ENCODE measurements around the gene AEBP1. TPM values are rescaled to one million over a fixed set of nuclear protein-coding genes. Genes with fewer than 3 reads are reported as not detected.

Gene AEBP1
- total RNA-seq: 10 to 100 TPM in 3 of 4 donors, 1 to 10 TPM in 1; 6.9 to 22.0 (median 14.6) TPM
- 1 to 10 TPM; 2.8 to 7.8 (median 5.9) TPM for polyA plus RNA-seq
- long read RNA-seq, donor 1, full-length matches to known transcripts: 1 of 7 reads
- long read RNA-seq, donor 1, partial matches to known transcripts: 6 of 7 reads
- long read RNA-seq, donor 1, other reads (novel, unspliced or antisense): 0 of 7 reads
- long read RNA-seq, donor 2, full-length matches to known transcripts: 3 of 7 reads
- long read RNA-seq, donor 2, partial matches to known transcripts: 4 of 7 reads
- long read RNA-seq, donor 2, other reads (novel, unspliced or antisense): 0 of 7 reads

DNA sequence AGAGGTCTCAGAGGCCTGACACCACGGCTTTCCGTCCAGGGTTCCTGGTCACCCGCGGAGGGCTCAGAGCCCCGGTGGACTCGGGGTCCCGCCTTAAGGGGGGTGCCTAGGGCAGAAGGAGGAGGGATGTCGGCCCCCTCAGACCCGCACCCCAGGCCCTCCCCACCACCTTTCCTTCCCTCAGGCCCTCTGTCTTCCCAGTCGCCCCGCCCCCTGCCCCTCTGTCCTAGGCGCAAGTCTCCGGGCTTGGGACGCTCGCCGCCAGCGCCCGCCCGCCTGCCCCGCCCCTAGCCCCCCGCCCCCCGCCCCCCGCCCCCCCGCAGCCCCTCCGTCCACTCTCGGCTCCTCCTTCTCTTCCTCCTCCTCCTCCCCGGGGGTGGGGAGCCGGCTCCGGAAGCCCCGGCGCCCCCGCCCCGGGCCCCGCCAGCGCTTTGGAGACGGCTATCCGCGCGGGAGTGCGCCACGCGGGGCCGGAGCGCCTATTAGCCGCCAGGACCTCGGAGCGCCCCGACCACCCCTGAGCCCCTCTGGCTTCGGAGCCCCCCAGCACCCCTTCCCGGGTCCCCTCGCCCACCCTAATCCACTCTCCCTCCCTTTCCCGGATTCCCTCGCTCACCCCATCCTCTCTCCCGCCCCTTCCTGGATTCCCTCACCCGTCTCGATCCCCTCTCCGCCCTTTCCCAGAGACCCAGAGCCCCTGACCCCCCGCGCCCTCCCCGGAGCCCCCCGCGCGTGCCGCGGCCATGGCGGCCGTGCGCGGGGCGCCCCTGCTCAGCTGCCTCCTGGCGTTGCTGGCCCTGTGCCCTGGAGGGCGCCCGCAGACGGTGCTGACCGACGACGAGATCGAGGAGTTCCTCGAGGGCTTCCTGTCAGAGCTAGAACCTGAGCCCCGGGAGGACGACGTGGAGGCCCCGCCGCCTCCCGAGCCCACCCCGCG lies at the start of gene AEBP1:
Gene AEBP1 (plus strand): TSS at position 423 of the 937 bp plus-strand sequence. CDS start 321 bp downstream, at position 744.
- ATAC-seq (peak in 3 of 4 donors; percentile 16 to 42 (median 27)), DNase-seq (peak; percentile 62 to 66)
- Histone ChIP-seq H3K27me3 (ENCODE audit: insufficient read depth in 3 of 3, low read length in 2 of 3) (peaks cover 0 to 11% (median 6%) of the 10 kb centered on the region in 3 donors), H3K27ac (peak within 1 kb of the TSS; percentile 58), H3K9me3 (no peaks in the 10 kb centered on the region), H3K36me3 (ENCODE audit: insufficient read depth in 1 of 2, low read depth in 1 of 2) (no peaks in the 10 kb centered on the region), H3K4me3 (peak within 1 kb of the TSS; percentile 59), H3K4me1 (no peaks in the 10 kb centered on the region)
- intact Hi-C loops (cut with DNase I): no loop called here
- no peak for TF ChIP-seq CTCF (IDR thresholded peaks at IDR 0.05)
- WGBS, 3 donors: 10 to 18% (median 13%) methylated on average over 47 to 83 of the region's 87 CpGs

DNA sequence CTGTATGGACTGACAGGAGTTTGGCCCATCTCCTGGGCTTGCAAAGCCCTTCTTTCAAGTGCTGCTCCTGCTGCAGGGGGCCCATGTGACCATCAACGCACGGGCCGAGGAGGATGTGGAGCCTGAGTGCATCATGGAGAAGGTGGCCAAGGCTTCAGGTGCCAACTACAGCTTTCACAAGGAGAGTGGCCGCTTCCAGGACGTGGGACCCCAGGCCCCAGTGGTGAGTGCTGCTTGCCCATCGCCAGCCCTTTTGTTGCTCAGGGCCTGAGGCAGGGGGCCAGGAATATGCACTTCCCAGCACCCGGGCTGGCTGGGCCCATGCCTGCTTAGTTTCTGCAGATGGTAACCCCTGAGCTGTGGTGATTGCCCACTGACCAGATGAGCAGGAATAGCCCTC lies 47.5 kb upstream of the AEBP1 start:
- TF ChIP-seq CTCF (IDR thresholded peaks at IDR 0.05): no peak
- intact Hi-C loops (cut with DNase I): no loop called here
- Histone ChIP-seq H3K36me3 (ENCODE audit: insufficient read depth in 1 of 2, low read depth in 1 of 2) (peaks cover 7 to 95% of the 10 kb centered on the region in 2 donors), H3K27me3 (ENCODE audit: insufficient read depth in 3 of 3, low read length in 2 of 3) (no peaks in the 10 kb centered on the region), H3K9me3 (no peaks in the 10 kb centered on the region), H3K4me1 (peaks cover 12% of the 10 kb centered on the region), H3K4me3 (no peak overlapping the region), H3K27ac (no peak overlapping the region)
- ATAC-seq (no peak), DNase-seq (peak in 1 of 2 donors; percentile 42)
- WGBS, 3 donors: 70 to 88% (median 74%) methylated on average over 7 of the region's 7 CpGs

DNA sequence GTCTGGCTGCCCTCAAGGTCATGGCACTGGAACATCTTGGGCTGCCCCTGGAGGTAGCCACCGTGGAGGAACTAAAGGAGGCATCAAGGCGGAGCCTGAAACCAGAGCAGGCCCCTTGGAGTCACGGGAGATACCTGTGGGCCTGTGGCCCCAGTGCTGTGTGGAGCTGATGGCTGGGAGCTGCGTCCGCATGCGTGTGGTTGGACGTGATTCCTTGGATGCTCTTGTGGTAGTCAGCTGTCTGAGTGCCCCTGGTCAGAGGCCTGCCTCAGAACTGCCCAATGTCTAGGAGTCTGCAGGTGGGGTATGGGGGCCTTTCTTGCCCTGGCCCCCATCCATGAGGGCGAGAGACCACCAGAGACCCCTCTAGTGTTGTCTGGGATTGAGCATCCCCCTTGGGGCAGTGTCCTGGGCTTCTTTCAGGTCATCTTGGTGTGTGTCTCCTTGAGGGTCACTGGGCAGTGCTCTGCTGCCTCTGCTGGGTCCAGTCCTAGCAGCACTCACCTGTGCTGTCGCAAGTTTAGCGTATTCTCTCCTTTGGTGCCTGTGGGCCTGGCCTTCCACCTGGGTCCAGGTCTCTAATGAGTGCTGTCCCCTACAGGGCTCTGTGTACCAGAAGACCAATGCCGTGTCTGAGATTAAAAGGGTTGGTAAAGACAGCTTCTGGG lies 46.8 kb upstream of the AEBP1 start:
- ATAC-seq (peak in 2 of 4 donors; percentile 5 to 9), DNase-seq (peak in 1 of 2 donors; percentile 50)
- H3K27me3 ChIP-seq (ENCODE audit: insufficient read depth in 3 of 3, low read length in 2 of 3): no peaks in the 10 kb centered on the region
- no peak overlapping the region for H3K27ac ChIP-seq
- intact Hi-C loops (cut with DNase I): no loop called here
- peaks cover 7 to 95% of the 10 kb centered on the region in 2 donors for H3K36me3 ChIP-seq (ENCODE audit: insufficient read depth in 1 of 2, low read depth in 1 of 2)
- no peak for TF ChIP-seq CTCF (IDR thresholded peaks at IDR 0.05)
- H3K4me1 ChIP-seq: peaks cover 18% of the 10 kb centered on the region
- no peak overlapping the region for H3K4me3 ChIP-seq
- 59 to 85% (median 63%) methylated on average over 11 of the region's 11 CpGs for WGBS, 3 donors
- H3K9me3 ChIP-seq: no peaks in the 10 kb centered on the region

GRCh38 chr7:44057849-44058758 lies 46.0 kb upstream of the AEBP1 start:
- intact Hi-C loops (cut with DNase I): no loop called here
- 78 to 92% (median 81%) methylated on average over 28 to 30 of the region's 30 CpGs for WGBS, 3 donors
- peak in 3 of 4 donors; percentile 14 to 31 (median 15) for ATAC-seq

More at GRCh38 chr7:44057849-44058758, 46.0 kb upstream of the AEBP1 start:
- H3K4me3 ChIP-seq: no peak overlapping the region
- H3K4me1 ChIP-seq: peaks cover 24% of the 10 kb centered on the region
- H3K27me3 ChIP-seq (ENCODE audit: insufficient read depth in 3 of 3, low read length in 2 of 3): no peaks in the 10 kb centered on the region
- no peak overlapping the region for H3K27ac ChIP-seq
- no peaks in the 10 kb centered on the region for H3K9me3 ChIP-seq
- H3K36me3 ChIP-seq (ENCODE audit: insufficient read depth in 1 of 2, low read depth in 1 of 2): peaks cover 3 to 87% of the 10 kb centered on the region in 2 donors
- peak in 1 of 2 donors; percentile 48 for DNase-seq
- no peak for TF ChIP-seq CTCF (IDR thresholded peaks at IDR 0.05)
